Osteoblast (primary cell): ENCODE measurements around the gene RTCB. TPM values are rescaled to one million over a fixed set of nuclear protein-coding genes. Genes with fewer than 3 reads are reported as not detected.

ENCODE experiments used
- DNase-seq: peaks from one replicate; pipeline ENCODE4 v3.0.0; 2011; ENCODE audit warnings: low spot score, mixed read lengths; ENCODE audit not compliant: insufficient read length; ENCODE audit errors: missing footprints
- H2AFZ ChIP-seq: 2 replicates; pipeline ENCODE4 v1.6.0; 2011; ENCODE audit warnings: mild to moderate bottlenecking, low read length
- H3K27ac ChIP-seq: 2 replicates; pipeline ENCODE4 v1.5.1; 2011; ENCODE audit warnings: mild to moderate bottlenecking, low read depth, low read length, moderate library complexity
- H3K27me3 ChIP-seq: 2 replicates; pipeline ENCODE4 v1.6.0; 2012; ENCODE audit warnings: mild to moderate bottlenecking, control low read depth, inconsistent platforms, low read length, moderate library complexity; ENCODE audit not compliant: insufficient read depth
- H3K36me3 ChIP-seq: 2 replicates; pipeline ENCODE4 v1.5.1; 2011; ENCODE audit warnings: mild to moderate bottlenecking, low read length, control low read depth, moderate library complexity; ENCODE audit not compliant: insufficient read depth
- H3K4me1 ChIP-seq: 2 replicates; pipeline ENCODE4 v1.5.1; 2011; ENCODE audit warnings: mild to moderate bottlenecking, low read length, control low read depth, moderate library complexity; ENCODE audit not compliant: insufficient read depth
- H3K4me2 ChIP-seq: 2 replicates; pipeline ENCODE4 v1.6.0; 2011; ENCODE audit warnings: mild to moderate bottlenecking, low read length; ENCODE audit not compliant: insufficient read depth
- H3K4me3 ChIP-seq: fragments of 200-600 bp; sonication (generic); 3 replicates; pipeline ENCODE4 v1.5.1; 2012; ENCODE audit warnings: mild to moderate bottlenecking, low read length, inconsistent platforms; ENCODE audit not compliant: insufficient read depth
- H3K79me2 ChIP-seq: 2 replicates; pipeline ENCODE4 v1.6.0; 2012; ENCODE audit warnings: mild to moderate bottlenecking, low read length, control low read depth, inconsistent platforms; ENCODE audit not compliant: insufficient read depth
- H3K9me3 ChIP-seq: 2 replicates; pipeline ENCODE4 v1.5.1; 2011; ENCODE audit warnings: low read depth, low read length, control low read depth
- H4K20me1 ChIP-seq: 2 replicates; pipeline ENCODE4 v1.6.0; 2012; ENCODE audit warnings: mild to moderate bottlenecking, low read length, control low read depth; ENCODE audit not compliant: insufficient read depth
- CTCF ChIP-seq: IDR thresholded peaks from 2 replicates; pipeline ENCODE4 v1.5.1; 2011; ENCODE audit warnings: mild to moderate bottlenecking, low read depth, low read length, moderate library complexity; ENCODE audit errors: extremely low read depth
- small RNA-seq: library from RNA; depleted of rRNA; stranded (forward); fragments of <200 nt; gene quantifications from one replicate; pipeline ENCODE3, GENCODE V24; 2012
- total RNA-seq: library from RNA; depleted of rRNA; stranded (reverse); fragments of >200 nt; gene quantifications from 2 replicates; pipeline ENCODE4 v1.2.3, GENCODE V29; 2012

RTCB gene
- total RNA-seq, 1 donor: 107 TPM

DNA sequence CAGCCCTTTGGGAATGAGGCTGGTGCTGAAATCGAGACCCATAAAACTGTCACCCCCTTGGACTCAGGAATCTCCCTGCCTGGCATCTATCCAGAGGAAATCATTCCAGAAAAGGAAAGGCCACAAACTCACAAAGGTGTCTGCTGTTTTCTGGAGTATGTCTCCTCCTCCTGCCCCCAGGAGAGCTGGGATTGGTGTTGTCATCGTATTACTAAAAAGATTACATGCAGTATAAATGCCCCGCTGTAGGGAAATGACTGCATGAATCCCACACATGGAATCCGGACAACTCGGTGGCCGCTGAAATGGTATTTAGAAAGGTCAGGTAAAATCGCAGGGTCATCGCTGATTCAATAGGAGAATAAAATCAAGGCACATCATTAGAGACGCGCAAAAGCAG, 73.3 kb downstream of the RTCB start:
- no peaks in the 10 kb centered on the region for H3K79me2 ChIP-seq
- H3K27me3 ChIP-seq: peaks cover 7% of the 10 kb centered on the region
- TF ChIP-seq CTCF: no peak
- no peak overlapping the region for H3K27ac ChIP-seq
- H2AFZ ChIP-seq: no peak overlapping the region
- DNase-seq: no peak
- H3K4me3 ChIP-seq: no peak overlapping the region
- H3K4me1 ChIP-seq: no peaks in the 10 kb centered on the region
- no peak overlapping the region for H3K4me2 ChIP-seq
- no peaks in the 10 kb centered on the region for H3K36me3 ChIP-seq
- no peaks in the 10 kb centered on the region for H4K20me1 ChIP-seq
- H3K9me3 ChIP-seq: no peaks in the 10 kb centered on the region

Small RNAs within 50 kb of the gene (small RNA-seq; reads per million reads assigned to genes)
- not detected for gene AL021937.2
- gene IGLVIVOR22-2: not detected
- gene RF02171: not detected
- gene RF02172: not detected

Other genes with a start within 250 kb of the RTCB start
- not detected in 2 replicates for gene RFPL2, start 207.2 kb downstream of the RTCB start, total RNA-seq
- not detected in 2 replicates for gene SLC5A4, start 156.9 kb downstream of the RTCB start, total RNA-seq
- gene RFPL3, start 54.4 kb downstream of the RTCB start, total RNA-seq: not detected in 2 replicates
- gene BPIFC, start 52.2 kb upstream of the RTCB start, total RNA-seq: not detected in 2 replicates
- gene FBXO7, start 62.6 kb upstream of the RTCB start, total RNA-seq: 72.2 and 80.0 TPM in 2 replicates